HT1080 (cell line): Measurements from ENCODE around the gene PM20D2. TPM values are rescaled to one million over a fixed set of nuclear protein-coding genes. Genes with fewer than 3 reads are reported as not detected.

ENCODE experiments used
- DNase-seq: peaks from one replicate; pipeline ENCODE4 v3.0.0-alpha.2; 2015; ENCODE audit warnings: low read depth
- total RNA-seq: library from RNA; depleted of rRNA; stranded (reverse); fragments of >200 nt; shearing (Covaris generic); gene quantifications from 2 replicates; pipeline ENCODE4 v1.2.3, GENCODE V29; 2014

The PM20D2 gene
- total RNA-seq, 1 experiment from 2014 or later = 22.4 TPM

DNA sequence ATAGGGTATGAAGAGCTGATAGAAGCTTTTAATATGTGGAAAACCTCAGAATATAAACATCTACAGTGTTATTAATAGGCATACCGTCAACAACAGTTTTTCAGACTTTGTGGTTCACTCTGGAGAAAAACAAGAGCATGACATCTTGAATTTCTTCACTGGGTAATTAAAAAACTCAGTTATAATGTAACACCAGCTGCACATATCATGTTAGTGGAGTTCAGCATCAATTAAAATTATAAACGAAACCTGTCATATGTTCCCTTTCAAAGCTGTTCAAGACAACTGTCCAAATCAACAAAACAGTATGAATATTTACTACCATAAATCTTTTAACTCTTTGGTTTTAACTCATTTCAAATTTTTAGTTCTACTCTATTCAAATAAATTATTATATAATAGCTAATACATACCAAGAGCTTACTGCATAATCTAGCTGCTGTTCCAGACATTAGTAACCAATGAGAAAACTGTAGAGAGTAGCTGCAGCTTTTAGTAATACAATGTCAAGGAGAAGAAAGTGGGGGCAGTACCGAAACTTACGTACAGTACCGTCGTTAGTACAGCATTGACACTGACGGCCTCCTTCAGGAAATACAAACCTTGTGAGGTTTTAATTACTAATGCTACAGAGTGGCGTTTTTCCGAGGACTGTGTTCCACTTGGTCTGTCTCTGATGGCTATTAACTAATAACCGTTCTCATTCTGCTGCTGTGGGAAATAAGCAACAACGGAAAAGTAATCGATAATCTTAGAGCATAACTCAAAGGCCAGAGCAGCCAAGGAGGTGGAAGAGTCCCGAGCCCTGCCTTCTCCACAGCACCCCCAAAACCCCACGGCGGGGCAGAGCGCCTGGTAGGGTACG, 532 bp upstream of the PM20D2 start:
- DNase-seq = no peak

DNA sequence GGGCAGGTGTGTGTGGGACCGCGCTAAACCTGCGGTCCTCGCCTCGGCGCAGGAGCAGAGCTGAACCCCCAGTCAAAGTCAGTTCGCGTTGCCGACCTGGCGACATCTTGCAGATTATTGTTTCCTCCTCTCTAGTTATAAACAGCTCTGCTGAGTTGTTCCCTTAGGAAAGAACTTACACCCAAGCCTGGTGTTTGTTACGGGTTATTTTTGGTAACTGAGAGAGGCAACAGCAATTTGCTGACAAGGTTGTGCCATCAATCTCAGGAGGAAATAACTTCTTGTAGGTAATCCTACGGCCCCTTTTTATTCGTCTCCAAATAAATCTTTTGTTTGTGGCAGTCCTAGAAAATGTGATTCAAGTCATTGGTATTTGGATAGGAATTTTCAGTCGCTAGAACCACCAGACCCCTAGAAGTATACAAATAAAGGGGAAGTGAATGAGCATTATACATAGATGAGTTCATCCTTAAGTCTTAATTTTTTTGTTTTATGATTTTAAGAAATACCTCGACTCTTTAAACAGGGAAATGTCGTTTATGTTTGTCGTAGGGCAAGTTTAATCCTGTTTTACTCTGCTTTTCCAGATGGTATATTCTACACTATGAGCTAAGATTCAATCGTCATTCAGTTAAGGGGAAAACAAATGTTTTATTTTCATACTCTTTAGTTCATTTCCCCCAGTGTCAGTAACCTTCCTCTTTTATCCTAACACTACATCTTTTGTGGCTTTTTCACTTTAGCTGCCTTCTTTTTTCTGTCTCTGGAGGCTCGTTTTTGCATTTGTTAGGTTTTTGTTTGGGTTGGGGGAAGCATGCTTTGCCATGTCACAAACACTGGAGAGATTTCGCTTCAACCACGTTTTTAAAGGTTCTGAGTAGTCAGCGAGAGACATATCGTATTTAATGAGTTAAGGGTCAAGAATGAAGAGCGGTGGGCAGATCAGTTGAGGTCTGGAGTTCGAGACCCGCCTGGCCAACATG, 1.2 kb downstream of the PM20D2 start:
- DNase-seq = peak; percentile 57

DNA sequence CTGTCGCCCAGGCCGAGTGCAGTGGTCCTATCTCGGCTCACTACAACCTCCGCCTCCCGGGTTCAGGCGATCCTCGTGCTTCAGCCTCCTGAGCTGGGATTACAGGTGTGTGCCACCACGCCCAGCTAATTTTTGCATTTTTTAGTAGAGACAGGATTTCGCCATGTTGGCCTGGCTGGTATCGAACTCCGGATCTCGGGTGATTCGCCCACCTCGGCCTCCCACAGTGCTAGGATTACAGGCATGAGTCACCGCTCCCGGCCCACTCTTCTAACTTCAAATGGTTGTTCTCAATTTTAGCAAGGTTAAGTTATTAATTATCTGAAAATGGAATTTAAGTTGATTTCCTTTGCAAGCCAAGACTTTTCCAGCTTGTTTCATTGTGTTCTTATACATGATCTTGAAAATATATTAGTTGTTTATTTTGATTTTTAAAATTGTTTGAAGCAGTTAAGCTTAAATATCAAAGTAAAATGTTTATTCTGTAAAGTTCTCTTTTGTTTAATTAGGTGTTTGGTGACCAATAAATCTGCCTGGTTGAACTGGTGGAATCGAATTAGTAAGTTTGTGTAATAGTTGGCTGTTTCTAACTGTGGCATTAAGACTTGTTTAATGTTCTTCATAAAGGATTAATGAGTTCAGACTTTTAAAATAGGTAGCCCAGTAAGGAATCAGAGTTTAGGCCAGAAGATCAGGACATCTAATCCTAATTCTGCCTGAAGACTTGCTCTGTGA, 2.3 kb downstream of the PM20D2 start:
- DNase-seq = peak; percentile 42

DNA sequence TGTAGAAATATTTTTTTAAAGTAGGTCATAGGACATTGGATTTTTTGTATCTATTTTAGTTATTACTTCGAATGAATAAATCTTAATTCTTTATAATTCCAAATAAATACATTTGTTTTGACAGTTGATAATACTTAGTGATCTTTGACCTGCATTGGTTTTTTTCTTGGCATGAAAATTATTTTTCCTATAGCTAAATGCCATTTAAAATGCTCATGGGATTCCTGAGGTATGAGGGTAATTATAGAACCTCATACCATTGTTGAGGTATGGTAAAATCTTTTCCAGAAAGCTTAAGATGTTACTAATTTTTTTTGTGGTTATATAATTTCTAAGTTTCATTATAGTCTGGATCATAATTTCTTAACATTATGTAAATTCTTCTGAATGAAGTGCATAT, 8.3 kb downstream of the PM20D2 start:
- no peak for DNase-seq

DNA sequence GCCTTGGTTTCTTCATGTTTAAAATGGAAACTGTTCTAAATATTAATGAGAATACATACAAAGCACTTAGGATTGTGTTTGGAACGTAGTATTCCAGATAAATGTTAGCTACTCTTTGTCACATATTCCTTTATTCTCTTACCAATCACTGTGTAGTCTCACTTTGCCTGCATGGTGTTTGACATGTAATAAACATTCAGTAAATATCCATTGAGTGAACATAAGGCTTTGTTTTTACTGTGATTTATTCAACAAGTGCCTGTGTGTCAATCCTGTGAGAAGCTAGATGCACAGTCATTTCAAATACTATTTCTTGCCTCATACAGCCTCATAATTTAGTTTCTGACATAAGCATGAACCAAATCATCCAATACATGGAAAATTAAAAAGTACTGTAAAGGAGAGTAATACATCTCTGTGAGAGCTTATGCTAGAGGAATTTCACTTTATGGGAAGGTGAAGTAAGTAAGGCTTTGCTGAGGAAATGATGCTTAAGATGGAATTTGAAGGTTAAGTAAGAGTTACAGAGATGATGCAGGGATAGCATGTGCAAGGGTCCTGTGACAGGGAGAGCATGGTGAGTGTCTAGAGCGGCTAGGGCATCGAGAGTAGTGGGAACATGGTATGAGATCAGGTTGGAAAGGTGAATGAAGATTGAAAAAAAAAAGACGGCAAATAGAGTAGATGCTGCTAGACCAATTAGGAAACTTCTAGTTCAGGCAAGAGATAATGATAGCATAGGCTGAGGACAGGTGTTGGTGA, 14.7 kb downstream of the PM20D2 start:
- no peak for DNase-seq

DNA sequence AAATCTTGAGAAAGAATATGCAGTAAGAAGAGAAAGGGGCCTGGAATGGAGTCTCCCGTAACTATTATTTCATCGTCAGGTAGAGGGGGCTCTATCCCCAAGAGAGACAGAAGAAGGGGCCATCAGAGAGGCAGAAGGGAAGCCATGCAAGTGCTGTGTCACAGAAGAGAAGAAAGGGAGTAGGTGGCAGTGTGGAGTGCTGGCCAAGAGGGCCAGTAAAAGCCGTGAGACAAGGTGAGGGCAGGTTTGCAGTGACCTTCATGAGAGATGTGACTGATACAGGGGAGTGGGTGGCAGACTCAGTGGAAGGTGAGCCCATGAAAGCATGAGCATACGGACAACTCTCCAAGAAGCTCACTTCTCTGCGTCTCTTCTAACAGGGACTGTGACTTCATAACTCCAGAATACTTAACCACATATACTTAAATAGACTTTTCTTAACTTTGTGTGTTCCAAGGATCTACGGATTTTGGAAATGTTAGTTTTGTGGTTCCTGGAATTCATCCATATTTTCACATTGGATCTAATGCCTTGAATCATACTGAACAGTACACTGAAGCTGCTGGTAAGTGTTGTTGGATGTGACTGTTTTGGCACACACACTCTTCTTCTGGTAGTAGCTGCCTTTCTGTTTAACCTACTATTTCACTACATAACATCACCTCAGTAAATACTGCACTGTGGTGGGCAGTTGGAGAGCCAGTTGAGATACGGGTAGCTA, 15.6 kb downstream of the PM20D2 start:
- DNase-seq = no peak

DNA sequence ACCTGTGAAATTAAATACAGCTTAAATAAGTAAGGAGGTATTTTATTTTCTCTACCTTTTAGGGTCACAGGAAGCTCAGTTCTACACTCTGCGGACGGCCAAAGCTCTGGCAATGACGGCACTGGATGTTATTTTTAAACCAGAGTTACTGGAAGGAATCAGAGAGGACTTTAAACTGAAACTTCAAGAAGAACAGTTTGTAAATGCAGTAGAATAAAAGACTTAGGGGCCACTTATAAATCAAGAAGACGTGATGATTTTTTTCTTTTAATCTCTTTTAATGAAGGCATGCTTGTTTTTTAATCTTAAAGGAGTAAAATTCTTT, 16.2 kb downstream of the PM20D2 start:
- no peak for DNase-seq

DNA sequence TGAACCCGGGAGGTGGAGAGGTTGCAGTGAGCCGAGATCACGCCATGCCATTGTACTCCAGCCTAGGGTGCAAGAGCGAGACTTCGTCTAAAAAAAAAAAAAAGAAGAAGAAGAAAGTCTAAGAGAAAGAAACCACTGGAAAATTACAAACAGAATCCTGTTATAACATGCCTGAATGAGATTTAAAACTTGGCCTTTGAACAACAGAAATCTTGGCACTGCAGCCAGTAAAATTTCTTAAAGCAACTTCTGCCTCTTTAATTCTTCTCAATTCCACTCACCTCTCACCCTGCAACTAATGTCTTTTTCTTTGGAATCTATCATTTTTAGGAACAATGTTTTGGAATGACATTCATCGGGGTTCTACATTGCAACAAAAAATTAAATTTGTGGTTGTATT, 26.3 kb downstream of the PM20D2 start:
- DNase-seq = no peak

DNA sequence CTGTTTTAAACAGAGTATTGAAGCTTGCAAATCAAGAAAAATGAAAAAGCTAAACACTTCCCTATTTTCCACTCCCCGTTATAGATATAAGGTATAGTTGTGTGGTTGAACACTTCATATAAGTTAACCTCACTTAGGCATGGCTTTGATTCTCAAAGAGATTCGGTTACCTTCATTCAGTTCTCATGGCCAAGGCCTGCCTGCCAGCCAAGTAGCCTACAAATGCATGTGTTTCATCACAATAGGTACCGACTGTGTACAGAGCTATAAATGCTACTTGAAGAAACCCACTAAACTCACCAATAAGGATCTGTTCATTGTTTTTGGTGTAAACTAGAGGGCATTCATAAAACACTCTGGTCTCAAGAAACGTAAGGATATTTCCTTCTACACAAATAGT, 27.8 kb downstream of the PM20D2 start:
- DNase-seq = no peak

DNA sequence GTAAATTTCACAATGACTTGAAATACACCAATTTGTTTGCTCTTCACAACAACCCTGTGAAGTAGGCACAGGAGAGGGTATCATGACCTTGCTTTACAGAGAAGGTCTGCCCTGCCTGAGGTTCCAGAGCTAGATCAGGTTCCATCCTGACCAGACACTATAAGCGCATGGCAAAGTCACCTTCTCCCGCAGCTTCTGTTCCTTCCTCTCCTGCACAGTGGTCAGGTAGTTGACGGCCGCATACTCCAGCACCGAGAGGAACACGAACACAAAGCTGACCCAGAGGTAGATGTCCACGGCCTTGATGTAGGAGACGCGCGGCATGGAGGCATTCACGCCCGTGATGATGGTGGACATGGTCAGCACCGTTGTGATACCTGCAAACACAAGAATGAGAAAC, 34.3 kb downstream of the PM20D2 start:
- no peak for DNase-seq

DNA sequence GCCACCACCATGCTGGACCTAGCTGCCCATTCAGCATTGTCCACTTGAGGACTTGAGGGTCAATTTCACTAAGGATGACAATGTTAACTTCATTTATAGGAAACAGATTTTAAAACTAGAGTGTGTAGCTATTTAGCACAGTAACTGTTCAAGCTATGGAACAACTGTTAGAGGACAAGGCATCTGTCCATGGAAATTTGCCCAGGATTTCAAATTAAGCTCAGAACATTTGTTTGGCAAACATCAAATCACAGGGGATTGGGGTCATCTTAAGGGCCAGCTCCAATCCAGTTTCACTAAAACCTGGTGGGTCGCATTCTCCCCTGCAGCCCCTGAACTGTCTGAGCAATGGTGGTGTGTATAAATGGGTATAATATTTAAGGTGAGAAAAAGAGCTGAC, 35.1 kb downstream of the PM20D2 start:
- no peak for DNase-seq

DNA sequence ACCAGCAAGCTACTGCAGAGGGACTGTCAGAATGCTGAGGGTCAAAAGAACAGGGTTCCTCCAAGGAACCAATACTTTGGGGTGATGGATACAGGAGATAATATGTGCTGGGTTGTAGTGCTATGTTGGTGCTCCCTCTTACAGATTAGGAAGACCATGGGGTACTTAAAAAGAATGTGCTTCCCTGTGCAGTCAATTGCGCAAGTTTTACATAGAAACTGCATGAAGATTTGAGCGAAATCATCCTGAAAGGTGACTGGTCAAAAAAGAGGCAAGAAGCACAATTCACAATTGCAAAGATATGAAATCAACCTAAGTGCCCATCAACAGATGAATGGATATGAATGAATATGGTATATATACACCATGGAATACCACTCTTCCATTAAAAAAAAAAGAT, 37.4 kb downstream of the PM20D2 start:
- no peak for DNase-seq

DNA sequence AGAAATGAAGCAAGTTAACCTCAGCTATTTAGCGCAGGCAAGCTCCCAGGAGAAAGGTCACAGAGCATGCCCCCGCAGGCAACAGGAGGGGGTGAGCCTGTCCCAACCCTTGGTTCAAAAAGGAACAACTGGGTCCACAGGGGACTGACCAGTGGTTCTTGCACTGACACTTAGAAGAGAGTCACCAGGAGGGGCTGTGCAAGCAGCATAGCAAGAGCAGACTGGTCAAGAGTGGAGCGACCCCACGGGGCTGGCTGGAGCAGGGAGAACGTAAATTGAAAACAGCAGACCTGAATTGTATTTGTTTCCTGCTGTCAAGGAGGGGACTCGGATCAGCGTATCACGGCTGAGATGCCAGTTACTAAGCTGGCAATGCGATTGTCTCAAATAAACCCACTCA, 38.5 kb downstream of the PM20D2 start:
- DNase-seq = no peak

DNA sequence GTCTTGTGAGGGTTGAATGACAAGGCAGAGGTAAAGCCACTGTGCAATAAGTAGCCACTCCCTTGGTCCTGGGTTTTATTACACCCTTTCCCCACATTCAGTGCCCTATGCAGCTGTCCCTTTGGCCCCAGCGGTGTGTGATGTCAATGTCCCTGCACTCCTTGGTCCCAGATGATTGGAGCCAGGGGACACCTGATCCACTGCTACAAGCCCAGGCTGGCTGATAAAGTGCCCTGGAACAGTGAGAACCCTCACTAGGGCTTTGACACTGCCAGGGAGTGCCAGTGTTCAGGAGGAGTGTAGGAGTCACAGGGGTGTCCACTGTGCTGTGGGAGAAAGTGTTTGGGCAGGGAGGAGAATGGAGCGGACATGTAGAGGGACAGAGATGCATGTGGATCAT, 40.9 kb downstream of the PM20D2 start:
- DNase-seq = no peak

DNA sequence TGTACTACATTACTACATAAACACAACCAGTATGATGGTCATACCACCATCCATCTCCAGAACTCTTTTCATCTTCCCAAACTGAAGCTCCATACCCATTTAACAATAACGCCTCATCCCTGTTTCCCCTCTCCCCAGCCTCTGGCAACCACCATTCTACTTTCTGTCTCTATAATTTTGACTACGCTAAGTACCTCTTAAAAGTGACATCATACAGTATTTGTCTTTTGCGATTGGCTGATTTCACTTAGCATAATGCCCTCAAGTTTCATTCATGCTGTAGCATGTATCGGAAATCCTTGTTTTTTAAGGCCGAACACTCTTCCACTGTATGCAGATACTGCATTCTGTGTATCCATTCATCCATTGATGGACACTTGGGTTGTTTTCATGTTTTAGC, 41.6 kb downstream of the PM20D2 start:
- no peak for DNase-seq

DNA sequence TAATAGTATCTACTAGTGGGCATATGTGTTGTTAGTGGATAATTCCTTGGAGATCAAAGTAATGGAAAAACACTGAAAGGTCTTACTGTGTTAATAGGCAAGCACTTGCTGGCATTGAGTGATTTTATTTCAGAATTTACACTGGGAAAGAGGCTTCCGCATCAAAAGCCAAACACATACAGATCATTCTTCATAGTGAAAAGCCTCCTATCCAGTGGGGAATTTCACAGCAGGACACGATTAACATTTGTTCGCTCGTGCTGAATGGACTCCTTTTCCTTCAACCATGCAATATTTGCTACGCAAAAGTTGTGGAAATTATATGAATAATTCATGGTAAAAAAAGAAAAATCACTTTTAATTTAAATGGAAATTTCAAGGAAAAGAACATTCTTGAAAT, 44.9 kb downstream of the PM20D2 start:
- no peak for DNase-seq

DNA sequence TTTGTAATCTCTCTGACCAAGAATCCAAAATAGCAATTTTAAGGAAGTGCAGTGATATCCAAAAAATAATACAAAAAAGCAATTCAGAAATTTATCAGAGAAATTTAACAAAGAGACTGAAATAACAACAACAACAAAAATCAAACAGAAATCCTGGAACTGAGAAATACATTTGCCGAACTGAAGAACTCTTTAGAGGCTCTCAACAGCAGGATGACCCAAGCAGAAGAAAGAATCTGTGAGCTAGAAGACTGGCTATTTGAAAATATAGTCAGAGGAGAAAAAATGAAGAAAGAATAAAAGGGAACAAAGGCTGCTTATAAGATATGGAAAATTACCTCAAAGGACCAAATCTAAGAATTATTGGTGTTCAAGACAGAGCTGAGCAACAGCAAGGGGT, 48.7 kb downstream of the PM20D2 start:
- DNase-seq = no peak

DNA sequence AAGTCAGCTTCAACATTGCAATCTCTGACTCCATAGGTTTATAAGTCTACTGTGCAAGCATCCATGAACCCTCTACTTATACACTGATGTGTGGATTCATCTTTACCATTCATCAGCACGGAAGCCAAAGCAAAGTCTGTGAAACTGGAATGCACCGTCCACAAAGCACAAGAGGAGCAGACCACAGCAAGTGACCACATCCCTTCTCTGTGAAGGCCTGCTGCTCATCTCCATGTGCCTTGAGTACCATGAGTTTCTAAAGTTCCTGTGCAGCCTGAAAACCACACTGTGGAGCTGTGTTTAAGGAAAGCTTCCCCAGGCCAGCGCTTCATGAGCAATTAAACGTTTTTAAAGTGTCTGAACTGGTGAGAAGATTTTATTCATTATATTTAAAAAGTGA, 51.3 kb downstream of the PM20D2 start:
- DNase-seq = peak; percentile 12

DNA sequence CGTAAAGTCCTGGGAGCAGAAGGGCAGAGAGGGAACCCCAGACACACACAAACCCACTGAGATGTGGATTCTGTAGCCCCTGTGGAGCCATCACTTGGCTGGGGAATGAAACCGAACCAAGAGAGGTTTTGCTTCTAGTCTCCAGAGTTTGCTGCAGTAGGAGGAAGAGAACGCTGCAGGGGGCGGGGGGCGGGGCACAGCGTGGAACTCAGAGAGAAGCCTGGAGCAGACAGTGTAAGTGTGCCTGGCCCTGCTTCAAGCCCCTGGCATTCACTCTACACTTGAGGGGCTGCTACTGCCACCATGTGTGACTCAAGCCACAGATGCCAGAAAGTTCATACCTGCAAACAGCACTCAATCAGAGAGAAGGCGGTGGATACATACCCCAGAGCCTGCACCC, 52.4 kb downstream of the PM20D2 start:
- no peak for DNase-seq

DNA sequence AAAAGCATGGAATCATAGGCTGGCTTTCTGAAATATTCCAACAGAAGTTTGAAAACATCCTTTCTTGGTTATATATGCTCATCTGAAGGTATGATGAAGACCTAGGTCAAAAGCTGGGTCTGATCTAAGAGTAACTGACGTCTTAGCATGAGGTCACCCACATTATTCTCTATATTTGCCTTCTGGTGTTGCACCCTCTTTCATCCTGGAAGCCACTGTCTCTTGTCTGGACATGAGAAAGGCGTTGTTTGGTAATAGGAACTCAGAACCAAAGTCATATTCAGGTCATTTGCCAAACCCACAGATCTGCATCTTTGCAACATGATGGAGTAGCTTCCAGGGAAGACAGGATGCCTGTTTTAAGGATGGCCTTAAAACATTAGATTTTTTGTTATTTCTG, 53.7 kb downstream of the PM20D2 start:
- DNase-seq = no peak
